ENCODE data around the gene TOR2A.

- TF ChIP-seq CTCF (IDR thresholded peaks at IDR 0.05) (no peak), EZH2 (IDR thresholded peaks at IDR 0.05) (no peak), EZH2phosphoT487 (IDR thresholded peaks at IDR 0.05) (no peak)
Observed at GRCh38 chr9:127686461-127687393, 48.4 kb downstream of the TOR2A start.

All from neural progenitor cell (in vitro differentiated cells).